AG09309 (cell line): Measurements from ENCODE around the gene FBXO10.
"Not testable (repeated sequence)": the region's sequence is repeated elsewhere in the genome, so short reads cannot be mapped to it uniquely, and the experiment has no call there.

Source experiments
- DNase-seq: peaks from one replicate; pipeline ENCODE4 v3.0.0-alpha.2; 2010; ENCODE audit warnings: low read depth
- H3K4me3 ChIP-seq: 2 replicates; pipeline ENCODE4 v1.5.1; 2011; ENCODE audit warnings: mild to moderate bottlenecking, low read depth, low read length, moderate library complexity; ENCODE audit not compliant: control insufficient read depth
- CTCF ChIP-seq: IDR thresholded peaks from 2 replicates; pipeline ENCODE4 v1.5.1; 2011; ENCODE audit warnings: mild to moderate bottlenecking, low read depth, low read length, inconsistent platforms; ENCODE audit not compliant: insufficient read depth, control insufficient read depth; ENCODE audit errors: missing control alignments

FBXO10 gene

GRCh38 chr9:37517923-37518322 is 58.3 kb downstream of the FBXO10 start:
- no peak for TF ChIP-seq CTCF
- no peak overlapping the region for H3K4me3 ChIP-seq
- no peak for DNase-seq

GRCh38 chr9:37515620-37516258 is 60.4 kb downstream of the FBXO10 start:
- TF ChIP-seq CTCF, result no peak
- H3K4me3 ChIP-seq, result no peak overlapping the region
- DNase-seq, result no peak

GRCh38 chr9:37514999-37515398 is 61.2 kb downstream of the FBXO10 start:
- H3K4me3 ChIP-seq, result no peak overlapping the region
- TF ChIP-seq CTCF, result no peak
- DNase-seq, result no peak

GRCh38 chr9:37514415-37514814 is 61.8 kb downstream of the FBXO10 start:
- not testable (repeated sequence) for DNase-seq, H3K4me3 ChIP-seq

- no peak for DNase-seq
- TF ChIP-seq CTCF, result no peak
- no peak overlapping the region for H3K4me3 ChIP-seq
Measured at GRCh38 chr9:37512437-37512836, 63.7 kb downstream of the FBXO10 start.

- no peak for DNase-seq
- no peak overlapping the region for H3K4me3 ChIP-seq
- TF ChIP-seq CTCF, result peak; percentile 12
Measured at GRCh38 chr9:37511016-37512010, 64.9 kb downstream of the FBXO10 start.

- DNase-seq, H3K4me3 ChIP-seq: not testable (repeated sequence)
Measured at GRCh38 chr9:37510053-37510452, 66.1 kb downstream of the FBXO10 start.

- H3K4me3 ChIP-seq, result no peak overlapping the region
- no peak for TF ChIP-seq CTCF
- DNase-seq, result no peak
Measured at GRCh38 chr9:37509536-37509935, 66.6 kb downstream of the FBXO10 start.
